Pulmonary artery endothelial cell (primary cell): ENCODE results near the gene CLEC16A. TPM values are rescaled to one million over a fixed set of nuclear protein-coding genes. Genes with fewer than 3 reads are reported as not detected.

ENCODE experiments used
- DNase-seq: peaks from one replicate; pipeline ENCODE4 v3.0.0-alpha.2; 2011; ENCODE audit warnings: low read depth, low spot score
- total RNA-seq: library from RNA; depleted of rRNA; stranded (reverse); fragments of >200 nt; gene quantifications from 2 replicates; pipeline ENCODE4 v1.2.3, GENCODE V29; 2014

Gene CLEC16A
- total RNA-seq, 1 donor from 2014 or later: 13.0 TPM

DNA sequence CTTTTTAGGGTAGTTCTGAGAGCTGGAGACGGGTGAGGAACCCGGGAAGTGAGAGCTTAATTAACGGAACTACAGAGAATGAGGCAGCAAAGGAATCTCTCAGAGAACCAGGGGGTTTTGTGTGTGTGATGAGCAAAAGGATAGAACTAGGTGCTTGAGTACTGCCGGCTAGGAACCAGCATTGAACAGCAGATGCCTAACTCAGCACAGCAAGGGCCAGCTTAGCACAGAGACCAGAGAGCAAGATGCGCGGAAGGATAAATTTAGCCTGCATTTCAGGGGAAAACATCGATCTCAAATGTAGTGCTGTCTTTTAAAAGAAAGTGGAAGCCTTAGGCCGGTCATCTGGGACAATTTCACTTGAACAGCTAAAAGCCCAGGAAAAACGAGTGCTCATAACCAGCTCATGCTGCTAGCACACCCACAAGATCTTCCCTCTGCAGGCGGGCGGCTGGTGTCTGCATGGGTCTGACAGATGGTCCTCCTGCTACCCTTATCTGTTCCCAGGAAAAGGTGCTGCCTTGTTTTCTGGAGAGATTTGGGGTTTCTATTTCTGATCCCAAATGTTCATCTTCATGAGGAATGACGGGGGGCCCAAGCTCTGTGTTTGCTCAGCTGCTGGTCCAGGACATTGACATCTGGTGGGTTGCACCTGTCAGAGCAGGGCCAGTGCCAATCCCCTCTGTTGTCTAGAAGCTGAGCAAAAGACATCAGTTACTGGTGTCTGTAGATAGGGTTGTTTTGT is 207.7 kb downstream of the CLEC16A start:
- no peak for DNase-seq

DNA sequence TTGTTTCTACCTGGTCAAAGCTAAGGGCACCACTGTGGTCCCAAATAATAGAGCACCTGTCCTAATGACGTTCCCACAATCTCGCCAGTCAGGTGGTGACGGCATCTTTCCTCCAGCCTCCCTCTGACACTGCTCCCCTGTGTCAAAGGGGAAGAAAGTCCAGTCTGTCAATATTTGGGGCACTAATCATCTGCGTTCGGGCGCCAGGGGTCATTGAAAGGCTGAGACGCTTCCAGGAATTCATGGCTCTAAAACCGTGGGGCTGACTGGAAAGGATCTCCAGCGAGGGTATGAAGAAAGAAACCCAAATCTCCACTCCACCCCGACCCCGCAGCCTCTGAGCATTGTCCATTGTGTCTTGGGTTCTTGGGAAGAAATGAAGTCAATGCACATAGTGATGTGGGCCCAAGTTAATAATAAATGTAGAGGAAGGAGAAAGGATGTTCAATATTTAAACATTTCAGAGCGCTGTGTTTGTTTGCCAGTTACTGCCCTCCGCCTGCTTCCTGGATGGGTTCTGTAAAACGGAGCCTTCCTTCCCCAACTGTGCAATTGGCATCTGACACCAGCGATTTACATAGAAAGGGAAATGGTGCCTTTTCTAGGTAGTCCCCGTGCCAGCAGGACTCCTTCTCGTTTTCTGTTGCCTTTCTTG is 208.4 kb downstream of the CLEC16A start:
- no peak for DNase-seq

DNA sequence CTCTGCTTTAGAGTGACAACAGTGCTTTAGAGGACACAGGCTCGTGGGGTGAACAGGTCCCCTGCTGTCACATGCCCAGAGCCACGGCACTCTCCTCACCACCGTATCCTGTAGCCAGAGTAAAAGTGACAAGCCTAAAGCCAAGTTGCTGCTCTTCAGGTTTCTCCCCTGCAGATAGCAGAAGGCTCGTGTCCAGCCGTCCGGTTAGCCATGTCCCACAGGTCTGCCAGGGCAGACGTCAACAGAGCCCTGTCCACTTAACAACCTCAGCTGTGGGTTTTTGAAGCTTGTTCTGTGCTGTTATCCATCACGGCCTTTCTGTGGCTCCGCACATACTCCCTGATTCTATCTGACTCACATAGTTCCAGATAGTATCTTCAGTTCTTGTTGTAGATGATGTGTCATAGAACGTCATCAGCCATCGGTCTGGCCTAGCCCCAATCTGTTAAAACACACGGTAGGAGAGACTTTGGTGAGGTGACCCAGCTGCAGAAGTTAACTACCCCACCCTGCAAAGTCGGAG is 211.0 kb downstream of the CLEC16A start:
- no peak for DNase-seq

DNA sequence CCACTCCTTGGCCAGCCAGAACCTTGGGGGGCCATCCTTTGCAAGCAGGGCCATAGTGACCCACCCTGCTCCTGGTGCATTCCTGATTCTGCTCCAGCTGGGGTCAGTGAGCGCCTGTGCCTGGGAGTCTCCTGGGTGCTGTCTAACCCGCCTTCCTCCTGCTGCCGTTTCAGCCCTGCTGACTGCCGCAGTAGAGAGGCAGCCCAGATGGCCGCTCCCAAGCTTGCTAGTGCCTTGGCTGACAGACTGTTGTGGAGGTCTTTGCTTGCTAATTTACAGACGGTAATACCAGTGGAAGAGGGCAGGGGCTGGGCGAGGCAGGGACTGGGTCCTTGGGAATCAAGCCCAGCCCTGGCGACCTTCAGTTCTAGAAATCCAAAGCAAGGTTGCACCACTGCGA is 212.0 kb downstream of the CLEC16A start:
- DNase-seq: no peak

DNA sequence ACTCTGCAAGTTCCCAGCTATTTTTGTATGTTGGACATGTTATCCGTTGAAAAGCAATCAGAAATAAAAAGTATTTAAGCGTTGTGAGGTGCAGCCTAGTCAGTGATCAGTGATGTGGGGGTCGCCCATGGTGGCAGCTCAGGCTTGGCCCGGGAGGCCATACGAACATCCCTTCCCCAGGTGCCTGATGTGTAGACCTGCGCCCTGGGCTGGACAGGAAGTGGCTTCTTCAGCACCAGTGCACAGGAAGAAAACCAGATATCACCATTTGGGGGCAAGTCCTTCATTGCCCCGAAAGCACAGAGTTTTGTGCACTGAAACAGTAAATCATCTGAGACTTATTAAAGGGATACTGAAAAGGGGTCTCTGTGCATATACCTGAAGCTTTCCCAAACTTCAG is 212.8 kb downstream of the CLEC16A start:
- no peak for DNase-seq

DNA sequence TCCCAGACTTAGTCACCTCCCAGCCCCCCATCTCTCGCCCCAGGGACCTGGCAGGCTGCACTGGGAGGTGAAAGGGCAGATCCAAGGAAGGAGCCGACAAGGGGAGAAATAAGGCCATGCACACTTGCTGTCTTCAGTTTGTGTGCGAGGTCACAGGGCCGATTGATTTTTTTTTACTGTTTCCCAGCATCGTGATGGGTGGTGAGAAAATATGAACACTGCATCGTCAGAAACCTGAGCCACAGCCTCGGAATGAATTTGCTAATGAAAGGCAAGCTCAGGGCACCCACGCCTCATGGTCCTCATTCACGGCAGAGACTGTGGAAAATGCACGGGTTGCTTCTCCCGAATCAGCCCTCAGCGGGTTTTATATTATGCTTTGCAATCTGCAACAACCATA is 213.7 kb downstream of the CLEC16A start:
- DNase-seq: no peak

DNA sequence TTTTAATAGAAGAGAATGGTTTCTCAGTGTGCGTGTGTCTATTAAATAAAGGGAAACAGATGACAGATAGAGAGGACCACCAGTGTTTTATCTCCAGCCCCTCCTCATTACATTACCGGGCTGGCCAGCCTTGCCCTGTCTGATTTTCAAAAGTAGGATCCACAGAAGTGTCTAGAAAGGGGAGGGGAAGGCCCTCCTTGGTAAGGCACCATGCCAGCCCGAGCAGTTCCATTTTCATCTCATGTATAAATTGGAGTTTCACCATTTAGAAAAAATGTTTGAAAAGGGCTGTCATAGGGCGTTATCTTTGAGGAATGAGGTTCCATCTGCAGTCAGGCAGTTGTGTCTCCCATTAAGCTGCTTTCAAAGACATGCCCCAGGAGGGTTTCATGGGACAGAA is 214.9 kb downstream of the CLEC16A start:
- DNase-seq: no peak

DNA sequence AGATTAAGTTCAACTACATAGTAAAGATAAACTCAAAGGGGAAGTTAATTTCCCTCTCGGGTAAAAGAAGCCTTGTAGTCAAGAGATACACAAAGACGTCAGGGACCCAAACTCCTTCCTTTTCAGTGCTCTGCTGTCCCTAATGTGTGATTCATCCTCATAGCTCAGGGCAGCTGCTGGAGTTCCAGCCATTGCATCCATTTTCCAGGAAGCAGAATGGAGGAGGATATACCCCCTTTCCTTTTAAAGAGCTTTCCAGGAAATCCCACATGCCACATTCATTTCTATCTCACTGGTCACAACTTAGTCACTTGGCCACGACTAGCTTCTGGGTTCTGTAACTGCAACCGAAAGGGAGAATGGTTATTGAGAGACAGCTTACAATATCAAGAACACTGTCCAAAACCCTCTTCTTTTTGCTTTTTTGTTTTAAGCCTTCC is 216.3 kb downstream of the CLEC16A start:
- no peak for DNase-seq

DNA sequence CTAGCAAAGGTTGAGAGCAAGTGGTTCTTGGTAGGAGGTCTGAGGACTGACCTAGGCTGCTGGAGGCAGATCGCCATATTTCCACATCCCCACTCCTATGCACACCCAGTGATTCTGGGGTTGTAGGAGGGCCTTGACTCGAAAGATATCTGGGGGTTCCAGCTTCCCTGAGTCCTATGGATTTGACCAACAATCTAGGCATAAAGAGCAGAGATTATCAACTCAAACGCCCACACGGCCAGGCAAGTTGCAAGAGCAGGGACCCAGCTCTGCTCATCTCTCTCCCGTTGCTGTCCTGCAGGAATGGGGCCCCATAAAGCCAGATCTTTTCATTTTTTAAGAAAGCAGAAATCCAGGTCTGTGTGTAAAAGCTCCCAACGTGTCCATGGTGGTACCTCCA is 217.1 kb downstream of the CLEC16A start:
- no peak for DNase-seq

DNA sequence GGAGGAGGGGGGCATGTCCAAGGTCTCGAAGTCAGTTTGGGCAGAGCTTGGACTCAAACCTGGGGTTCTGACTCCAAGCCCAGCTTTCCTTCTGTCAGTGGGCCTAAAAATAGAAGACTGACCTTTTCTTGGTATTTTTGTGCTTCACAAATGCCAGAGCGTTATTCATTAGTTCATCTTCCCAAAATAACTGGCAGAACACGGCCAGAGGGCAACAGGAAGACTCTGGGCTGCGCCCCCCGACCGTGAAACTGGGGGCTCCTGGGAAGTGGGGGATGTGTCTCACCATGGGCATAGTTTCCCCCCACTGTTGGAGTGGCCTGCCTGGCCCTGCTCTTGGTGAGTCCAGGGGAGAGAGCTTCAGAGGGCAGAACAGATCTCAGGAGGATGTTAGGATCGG is 217.6 kb downstream of the CLEC16A start:
- no peak for DNase-seq

DNA sequence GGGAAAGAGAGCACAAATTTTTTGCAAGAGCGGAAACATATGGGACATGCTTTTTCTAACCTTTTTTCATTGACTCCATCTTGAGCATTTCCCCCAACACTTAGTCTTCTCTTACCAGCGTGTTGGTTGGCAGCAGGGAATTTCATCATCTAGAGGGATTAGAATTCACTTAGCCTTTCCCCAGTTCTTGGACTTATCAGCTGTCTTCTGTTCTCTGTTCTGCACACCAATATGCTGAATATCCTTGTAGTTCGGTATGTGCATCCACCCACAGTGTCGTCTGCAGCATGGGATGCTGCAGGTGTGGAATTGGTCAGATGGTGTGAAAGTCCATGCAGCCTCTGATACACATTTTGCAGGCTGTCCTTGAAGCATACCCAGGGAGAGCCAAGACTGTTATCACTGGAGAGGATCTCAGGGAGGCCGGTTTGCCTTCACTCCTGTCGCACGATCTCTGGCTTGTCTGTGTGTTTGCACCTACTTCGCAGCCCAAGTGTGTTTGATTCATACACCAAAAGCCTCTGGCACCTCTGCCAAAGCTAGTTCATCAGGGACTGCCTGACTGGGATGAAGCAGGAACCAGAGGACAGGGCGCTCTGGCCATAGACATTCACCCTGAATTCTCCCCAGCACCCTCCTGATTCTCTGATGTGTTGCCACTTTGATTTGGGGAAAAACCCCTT is 218.4 kb downstream of the CLEC16A start:
- DNase-seq: no peak

DNA sequence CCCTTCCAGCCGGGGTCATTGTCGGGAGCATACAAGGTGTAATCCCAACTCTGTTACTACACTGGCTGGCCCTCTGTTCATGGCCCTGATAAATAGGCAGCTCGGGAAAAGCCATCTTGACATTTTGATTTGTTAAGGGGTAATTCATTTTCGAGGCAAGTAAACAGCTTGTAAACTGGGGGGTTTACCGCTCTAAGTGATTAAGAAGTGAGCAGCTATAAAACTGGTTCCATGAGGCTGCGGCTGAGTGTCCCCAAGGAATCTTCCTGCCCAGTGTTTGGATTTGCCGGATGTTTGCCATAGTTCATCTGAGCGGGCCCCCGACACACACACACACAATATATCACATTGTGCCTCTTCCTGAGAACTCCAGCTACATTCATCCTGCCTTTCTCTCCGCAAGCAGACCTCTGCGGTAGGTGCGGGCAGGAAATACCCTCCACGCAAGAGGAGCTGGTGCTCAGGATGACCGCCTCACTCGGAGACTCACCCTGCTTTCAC is 219.4 kb downstream of the CLEC16A start:
- DNase-seq: no peak

DNA sequence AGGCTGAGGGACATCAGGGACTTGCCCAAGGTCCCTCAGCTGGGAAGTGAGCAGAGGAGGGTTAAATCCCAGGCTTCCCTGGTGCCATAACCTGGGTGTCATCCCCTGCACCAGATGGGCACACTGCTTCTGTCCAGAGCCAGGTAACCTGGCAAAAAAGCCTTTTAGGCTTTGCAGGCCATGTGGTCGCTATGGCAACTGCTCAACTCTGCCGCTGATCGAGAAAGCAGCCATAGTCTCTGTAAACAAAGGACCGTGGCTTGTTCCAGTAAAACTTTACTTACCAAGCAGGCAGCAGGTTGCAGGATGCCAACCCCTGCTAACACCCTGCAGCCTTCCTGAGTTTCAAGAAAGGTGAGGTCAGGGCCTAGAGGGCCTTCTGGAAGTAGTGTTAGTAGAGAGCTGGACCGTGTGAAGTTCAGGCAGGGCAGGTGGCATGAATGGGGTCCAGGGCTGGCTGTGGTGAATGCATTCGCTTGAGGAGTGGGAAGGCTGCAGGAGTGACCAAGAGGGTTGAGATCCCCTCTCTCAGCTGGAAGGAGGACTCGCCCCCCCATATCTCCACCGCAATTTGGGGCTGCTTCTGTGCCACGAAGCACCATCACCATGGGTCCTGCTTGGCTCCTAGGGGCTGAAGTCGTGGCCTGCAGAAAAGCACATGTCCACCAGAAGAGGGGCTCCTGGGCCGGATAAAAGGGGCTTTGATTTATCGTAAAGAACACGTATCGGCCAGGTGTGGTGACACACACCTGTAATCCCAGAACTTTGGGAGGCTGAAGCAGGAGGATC is 220.3 kb downstream of the CLEC16A start:
- no peak for DNase-seq

DNA sequence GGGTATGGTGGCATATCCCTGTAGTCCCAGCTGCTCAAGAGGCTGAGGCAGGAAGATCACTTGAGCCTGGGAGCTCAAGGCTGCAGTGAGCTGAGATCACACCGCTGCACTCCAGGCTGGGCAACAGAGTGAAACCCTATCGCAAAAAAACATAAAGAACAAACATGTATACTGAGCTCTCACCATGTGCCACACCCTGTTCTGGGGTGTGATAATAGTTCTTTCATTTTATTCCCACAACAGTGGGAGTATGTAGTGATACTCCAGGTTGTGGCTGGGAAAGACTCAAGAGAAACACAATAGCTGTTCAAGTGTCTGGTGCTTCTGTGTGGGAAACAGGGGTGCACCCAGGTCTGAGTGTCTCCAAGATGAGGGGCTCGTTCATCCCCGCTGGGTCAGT is 221.0 kb downstream of the CLEC16A start:
- no peak for DNase-seq

DNA sequence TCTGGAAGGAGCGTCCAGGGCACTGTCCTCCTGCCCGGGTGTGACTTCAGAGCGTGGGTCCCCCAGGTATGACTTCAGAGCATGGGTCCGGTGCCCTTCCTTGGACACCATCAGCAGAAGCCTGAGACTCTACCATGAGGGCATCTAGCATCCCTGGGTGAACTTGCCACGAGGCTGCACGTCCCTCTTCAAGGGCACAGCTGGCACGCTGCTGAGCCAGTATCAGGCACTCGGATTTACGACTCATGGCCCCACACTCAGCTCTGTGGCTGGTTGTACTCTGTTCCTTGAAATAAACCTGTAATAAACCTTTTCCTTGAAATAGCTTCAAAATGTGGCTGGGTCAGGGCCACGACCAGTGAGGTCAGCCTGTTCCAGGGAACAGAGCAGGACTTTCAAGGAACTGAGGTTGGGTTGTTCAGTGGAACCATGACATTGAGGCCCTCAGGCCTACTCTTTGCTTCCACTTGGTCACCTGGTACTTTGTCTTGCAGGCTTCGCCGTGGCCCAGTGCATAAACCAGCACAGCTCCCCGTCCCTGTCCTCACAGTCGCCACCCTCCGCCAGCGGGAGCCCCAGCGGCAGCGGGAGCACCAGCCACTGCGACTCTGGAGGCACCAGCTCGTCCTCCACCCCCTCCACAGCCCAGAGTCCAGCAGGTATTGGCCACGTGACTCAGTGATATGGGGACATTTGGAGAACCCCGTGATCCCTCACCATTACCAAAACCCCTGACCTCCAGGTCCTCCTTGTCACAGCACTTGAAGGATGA is 221.7 kb downstream of the CLEC16A start:
- DNase-seq: no peak

DNA sequence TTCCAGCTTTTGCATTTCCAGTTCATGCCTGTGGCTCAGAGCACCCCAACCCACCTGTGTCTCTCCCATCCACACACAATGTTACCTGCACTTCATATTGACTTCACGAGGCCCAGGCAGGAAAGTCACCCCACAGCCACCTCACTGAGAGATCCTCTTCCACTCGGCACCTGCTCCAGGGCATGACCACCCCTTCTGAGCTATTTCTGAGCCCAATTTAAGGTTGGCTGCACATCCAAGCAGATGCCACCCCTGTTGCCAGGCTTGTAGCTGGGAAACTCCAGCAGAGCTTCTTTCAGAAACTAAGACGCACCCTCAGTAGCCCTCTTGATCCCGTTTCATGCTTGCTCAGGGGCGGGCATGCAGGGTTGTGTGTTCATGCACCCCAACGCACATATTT is 223.2 kb downstream of the CLEC16A start:
- DNase-seq: no peak

DNA sequence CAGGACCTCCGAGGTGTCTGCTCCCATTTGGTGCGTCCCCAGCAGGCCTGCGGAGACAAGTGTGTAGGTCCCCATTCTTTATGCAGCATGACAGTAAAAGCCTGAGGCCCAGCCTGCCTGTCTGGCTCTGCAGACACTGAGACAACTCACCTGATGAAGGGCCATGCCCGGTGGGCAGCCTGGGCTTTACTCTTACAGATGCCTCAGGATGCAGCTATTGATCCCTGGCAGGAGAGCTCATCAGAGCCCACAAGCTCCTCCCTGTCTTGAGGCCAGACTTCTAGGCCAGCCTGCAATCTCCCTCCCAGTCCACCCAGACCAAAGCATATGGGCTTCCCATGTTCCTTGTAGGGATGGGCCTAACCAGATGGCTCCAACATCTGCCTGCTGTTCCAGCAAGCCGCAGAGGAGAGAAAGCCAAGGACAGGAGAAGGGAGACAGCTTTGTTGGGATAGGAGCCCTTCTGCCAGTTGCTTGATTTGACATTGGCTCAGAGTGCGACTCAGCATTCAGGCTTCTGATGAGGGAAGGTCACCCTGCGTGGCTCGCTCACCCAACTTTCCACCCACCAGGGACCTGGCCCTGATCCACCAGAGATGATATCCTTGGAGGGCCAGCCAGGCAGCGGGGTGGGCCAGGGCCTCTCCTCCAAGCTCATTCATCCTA is 224.2 kb downstream of the CLEC16A start:
- DNase-seq: no peak

DNA sequence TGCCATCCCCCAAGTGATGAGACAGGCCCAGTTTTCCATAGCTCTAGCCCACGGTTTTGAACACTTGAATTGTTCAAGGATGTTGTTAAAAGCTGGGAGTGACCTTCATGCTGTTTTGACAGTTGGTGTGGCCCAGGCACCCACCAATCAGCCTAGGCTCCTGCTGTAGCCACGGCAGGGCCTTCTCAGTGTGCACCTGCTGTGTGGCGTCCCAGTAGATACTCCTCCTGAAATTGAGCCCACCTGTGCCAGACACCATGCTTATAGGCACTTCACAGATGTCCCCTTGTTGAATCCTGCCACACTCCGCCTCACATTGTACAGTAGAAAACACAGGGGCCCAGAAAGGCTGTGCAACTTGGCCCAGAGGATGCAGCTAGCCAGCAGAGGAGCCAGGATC is 225.3 kb downstream of the CLEC16A start:
- DNase-seq: no peak

DNA sequence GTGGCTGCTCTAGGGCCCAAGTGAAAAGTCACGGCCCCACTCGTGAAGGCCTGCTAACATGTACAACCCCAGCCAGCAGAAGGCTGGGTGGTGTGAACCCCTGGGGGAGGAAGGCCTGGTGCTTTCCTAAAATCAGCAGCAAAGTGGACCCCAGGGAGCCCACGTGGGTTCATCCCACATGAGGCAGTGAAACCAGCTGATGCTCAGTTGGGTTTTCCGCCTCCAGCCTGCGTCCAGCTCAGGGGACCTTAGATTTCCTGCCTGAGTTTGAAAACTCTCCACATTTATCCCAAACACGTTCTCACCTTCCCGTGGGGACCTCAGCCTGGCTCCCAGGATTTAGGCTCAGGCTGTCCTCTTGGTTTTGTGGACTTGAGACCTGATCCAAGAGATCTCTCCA is 225.8 kb downstream of the CLEC16A start:
- no peak for DNase-seq
